ENCODE measurements around the gene GTF3C1.

GTF3C1 gene

DNA sequence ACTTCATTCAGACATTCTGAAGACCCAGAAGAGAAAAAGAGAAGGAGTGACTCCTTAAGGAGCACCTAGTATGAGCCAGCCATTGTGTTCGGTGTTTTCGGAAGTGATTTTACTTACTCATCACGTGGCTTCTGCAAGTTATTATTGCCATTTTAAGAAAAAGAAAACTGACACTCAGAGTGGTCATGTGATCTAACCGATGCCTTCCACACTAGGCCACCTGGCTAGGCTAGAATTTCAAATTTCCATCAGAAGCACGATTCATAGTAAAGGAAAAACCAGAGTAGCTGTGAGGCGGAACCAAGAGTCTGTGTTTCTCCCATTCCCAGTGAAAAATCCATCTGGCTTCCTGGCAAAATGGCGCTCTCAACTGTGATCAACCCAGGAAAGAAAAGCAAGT lies 32.0 kb downstream of the GTF3C1 start:
- no peak for DNase-seq

- no peak for DNase-seq
Observed at GRCh38 chr16:27516365-27516764, 33.3 kb downstream of the GTF3C1 start.

DNA sequence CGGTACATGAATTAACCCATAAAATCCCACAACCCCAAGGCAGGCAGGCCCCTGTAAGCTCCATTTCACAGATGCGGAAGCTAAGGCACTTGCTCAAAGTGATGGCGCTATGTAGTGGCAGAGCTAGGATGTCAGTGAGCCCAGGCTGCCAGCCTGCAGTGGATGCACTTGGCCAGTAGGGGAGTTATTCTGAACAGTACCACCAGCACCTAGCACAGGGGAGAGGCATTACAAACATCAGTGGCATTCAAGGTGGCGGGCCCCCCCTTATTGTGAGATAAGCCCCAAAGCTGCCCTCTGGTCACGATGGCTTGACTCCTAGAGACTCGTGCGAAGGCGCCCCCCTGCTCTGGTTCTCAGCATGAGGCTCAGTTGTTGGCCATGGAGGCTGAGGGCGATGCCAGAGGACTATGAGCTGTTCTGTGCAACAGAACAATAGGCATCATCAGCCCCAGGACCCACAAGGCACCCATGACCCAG lies 33.8 kb downstream of the GTF3C1 start:
- DNase-seq, result peak in 10 of 51 donors; percentile 8 to 38 (median 16)

DNA sequence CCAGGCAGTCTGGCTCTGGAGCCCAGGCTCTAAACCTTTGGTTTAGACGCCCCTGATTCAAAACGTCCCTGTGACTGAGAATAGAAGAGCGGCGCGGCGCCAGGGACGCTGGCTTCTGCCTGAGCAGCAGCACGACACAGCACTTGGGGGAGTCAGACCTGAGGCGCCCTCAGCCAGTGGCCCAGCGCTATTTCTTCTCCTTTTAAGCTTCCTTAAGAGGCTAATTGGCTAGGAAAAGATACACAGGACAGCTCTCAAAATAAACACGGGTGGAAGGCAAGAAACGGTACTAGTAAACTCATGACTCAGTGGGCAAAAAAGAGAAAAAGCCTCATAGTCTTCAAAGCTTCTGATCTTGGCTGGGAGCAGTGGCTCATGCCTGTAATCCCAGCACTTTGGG lies 34.9 kb downstream of the GTF3C1 start:
- DNase-seq, result peak in 26 of 51 donors; percentile 6 to 64 (median 28)

DNA sequence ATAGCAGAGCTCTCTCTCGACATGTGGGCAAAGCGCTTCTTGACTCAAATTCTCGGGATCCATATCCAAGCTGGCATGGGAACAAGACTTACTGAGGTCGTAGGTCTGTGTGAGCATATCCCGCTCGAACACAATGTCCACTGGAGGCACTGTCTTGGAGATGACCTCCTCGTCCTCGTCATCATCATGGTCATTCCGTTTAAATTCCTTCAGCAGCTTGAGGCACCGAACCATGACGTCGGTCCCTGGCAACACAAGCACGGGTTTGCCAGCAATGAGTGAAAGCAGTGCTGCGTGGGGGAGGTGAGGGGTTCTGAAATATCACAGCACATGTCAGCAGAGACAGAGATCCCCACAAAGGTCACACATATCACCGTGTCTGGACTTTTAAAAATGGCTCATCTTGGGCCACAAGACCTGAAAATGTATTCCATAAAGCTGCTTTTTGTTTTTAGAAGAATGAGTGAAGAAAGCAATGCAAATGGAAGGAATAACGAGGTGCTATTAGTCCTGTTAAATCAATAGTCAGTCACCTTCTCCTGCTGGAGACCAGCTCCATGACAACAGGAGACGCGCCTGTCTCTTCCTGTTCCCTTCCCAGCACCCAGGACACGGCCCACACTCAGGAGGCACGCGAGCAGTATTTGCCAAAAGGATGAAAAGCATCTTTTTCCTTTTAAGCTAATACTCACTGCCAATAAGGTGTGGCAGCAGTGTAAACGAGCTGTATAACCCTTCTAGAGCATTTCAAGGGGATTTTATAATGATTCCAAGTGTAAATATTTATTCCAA lies 37.9 kb downstream of the GTF3C1 start:
- peak in 14 of 51 donors; percentile 5 to 44 (median 21) for DNase-seq

DNA sequence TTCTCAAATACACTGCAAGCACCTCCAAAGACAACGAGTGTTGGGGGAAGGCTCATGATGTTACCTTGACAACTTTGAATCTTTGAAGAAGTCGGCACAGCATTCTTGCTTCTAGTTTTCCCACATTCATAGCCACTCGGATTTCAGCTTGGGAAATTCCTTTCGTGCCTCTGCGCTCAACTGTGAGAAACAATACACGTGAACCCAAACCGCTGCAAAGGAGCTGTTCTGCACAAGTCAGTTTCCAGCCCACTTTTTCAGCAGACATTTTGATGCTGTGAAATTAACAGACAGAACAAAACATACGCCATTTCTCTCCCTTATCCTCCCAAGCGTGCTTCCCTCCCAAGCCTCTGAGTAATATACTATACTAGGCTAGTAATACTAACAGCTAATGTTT lies 41.2 kb downstream of the GTF3C1 start:
- no peak for DNase-seq

- DNase-seq, result no peak
Observed at GRCh38 chr16:27506771-27507170, 42.9 kb downstream of the GTF3C1 start.

DNA sequence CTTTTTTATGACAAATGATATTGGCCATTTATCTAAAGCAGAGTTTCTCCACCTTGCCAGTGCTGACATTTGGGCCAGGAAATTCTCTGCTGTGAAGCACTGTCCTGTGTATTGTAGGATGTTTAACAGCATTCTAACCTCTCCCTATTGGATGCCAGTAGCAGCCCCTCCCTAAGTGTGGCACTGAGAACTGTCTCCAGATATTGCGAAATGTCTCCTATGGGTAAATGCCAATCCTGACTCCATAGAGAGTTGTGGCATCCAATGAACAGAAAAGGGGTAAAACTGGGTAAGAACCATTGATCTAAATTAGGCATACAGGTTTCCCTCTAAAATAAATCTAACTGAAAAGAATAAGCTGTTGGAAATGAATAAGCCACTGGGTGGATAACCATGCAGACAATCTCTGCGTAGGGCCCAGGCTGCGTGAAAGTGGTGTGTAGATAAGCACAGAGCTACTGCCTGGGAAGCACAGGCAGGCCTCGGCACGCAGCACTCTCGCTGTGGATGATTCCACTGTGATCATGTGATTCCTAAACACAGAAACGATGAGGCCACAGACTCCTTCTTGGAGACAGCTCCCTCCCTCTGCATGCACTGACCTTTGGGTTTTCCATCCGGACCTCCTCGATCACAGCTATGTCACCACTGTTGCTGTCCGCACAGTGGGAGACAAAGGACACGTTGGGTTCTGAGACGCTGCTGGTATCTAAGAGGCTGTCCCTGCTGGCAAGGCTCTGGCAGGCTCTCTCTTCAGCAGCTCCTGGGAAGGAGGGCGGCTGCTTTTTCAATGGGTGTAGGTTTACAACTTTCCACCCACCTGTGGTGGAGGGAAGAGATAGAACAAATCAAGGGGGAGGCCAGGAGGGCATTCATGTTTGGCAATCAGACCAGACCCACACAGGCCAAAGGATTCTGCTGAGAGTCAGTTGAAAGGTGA lies 44.1 kb downstream of the GTF3C1 start:
- peak in 1 of 51 donors; percentile 25 for DNase-seq

DNA sequence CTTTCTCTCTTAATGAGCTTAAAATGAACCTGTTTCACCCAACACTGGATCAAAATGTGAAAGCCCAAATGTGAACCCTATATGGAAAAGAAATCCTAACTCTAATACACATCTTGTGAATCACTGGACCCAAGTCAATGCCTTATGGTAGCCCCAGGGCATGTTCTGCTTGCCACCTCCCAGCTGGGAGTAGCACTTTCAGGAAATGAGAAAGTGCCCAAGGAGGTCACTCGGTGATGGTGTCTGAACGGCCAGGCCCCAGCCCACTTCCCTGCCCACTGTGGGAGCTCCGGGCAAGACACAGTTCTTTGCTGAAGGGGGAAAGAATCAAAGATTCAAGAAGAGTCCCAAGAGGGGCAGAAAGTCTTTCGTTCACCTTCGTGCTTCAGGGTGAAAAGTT lies 46.1 kb downstream of the GTF3C1 start:
- no peak for DNase-seq

DNA sequence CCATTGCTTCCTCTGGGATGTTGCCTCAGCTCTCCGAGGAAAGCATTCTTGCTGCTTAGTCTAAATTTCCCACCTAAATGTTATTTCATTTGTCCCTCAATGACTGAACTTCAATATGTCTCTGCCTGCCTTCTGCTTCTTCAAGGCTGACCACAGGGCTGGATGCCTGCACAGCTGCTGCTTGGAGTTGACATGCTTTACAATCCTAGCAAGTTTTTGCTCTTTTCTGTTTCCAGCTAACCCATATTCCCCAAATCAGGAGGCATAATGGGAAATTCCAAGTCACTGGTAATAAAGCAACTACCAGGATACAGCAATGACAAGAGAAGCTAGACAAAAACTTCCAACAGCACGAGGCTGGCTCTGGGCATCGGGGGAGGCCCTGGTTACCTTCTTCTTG lies 48.9 kb downstream of the GTF3C1 start:
- DNase-seq, result no peak

- peak in 19 of 51 donors; percentile 5 to 67 (median 29) for DNase-seq
Observed at GRCh38 chr16:27499659-27500055, 50.1 kb downstream of the GTF3C1 start.

- peak in 1 of 51 donors; percentile 18 for DNase-seq
Observed at GRCh38 chr16:27498916-27499658, 50.6 kb downstream of the GTF3C1 start.

DNA sequence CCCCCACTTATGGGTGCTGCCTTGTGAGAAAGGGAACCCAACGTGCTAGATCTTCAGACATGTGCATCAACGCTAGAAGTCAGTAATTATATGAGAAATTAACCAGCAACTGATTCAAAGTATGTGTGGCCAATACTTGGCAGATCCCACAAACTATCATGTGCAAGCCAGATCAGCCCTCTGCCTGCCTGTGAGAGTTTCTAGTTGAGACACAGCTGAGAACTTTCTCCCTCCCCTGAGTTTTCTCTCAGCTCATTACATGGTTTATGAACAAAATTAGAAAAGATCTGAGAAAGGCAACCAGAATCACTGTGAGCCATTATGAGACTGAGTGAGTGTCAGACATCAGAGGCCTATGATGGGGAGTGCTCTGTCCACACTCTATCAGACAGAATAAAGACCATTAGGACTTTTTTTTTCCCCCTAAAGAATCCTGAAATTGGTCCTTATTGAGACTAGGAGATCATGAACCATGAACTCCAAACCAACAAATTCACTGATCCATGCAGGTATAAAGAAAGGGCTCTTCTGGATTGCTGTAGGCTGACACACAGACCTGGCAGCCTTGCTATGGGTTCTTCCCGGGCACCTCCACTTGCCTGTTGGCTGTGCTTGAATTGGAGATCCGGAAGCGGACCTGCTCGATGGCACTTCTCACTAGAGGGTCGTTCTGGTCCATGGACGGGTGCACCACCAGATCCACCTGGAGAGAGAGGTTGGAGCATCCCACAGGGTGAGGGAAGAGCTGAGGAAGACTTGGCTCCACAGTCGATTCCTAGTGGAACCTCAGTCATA lies 51.5 kb downstream of the GTF3C1 start:
- DNase-seq, result no peak

GRCh38 chr16:27495191-27495590 lies 54.5 kb downstream of the GTF3C1 start:
- no peak for DNase-seq

GRCh38 chr16:27492588-27492979 lies 57.1 kb downstream of the GTF3C1 start:
- no peak for DNase-seq

GRCh38 chr16:27491894-27492587 lies 57.7 kb downstream of the GTF3C1 start:
- no peak for DNase-seq

- DNase-seq, result no peak
Observed at GRCh38 chr16:27489906-27490305, 59.8 kb downstream of the GTF3C1 start.

DNA sequence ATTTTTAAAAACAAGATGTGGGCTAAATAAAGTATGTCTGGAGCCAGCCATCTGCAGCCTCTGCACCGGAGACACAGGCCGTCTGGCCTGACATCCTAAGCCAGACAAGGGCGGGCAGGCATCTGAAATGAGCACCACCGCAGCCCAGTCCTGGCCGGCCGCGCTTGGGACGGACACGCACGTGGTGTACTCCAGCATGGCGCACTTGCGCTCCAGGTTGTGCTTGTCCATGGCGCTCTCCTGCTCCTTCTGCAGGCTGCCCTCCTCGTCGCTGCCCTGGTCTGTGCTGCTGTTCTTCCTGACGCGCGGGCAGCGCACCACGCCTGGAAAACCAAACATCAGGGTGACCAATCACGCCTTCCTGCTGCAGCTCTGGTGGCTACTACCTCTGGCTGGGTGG lies 60.3 kb downstream of the GTF3C1 start:
- no peak for DNase-seq

DNA sequence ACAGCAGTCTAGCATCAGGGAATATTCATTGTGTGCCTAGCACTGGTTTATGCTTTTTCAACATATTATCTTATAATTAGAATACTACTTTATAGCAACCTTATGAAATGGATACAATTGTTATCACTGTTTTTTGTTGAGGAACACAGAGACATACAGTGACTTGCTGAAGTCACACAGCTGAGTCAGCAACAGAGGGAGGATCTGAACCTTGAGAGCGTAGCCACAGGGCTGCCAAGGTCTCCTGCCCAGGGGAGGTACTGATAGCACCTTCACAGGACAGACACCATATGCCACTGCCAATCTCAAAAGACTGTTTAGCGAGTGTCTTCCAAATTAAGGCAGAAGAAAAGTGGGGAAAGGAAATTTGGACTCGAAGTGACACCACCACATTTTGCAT lies 63.0 kb downstream of the GTF3C1 start:
- no peak for DNase-seq

- DNase-seq, result no peak
Observed at GRCh38 chr16:27486344-27486743, 63.4 kb downstream of the GTF3C1 start.

All from hypothalamus (tissue), 51 donors.